Fibroblast of lung (primary cell): ENCODE data around the gene ARHGAP21. TPM values are rescaled to one million over a fixed set of nuclear protein-coding genes. Genes with fewer than 3 reads are reported as not detected.

Experiments used
- DNase-seq, 2 donors: peaks; one replicate each; pipeline versions ENCODE4 v3.0.0 to v3.0.0-alpha.2; 2010; ENCODE audit warnings: low read depth in 2 of 2
- H2AFZ ChIP-seq: 2 replicates; pipeline ENCODE4 v1.5.1; 2012; ENCODE audit warnings: low read length, control low read depth, inconsistent platforms
- H3K27ac ChIP-seq: 2 replicates; pipeline ENCODE4 v1.5.1; 2011; ENCODE audit warnings: low read length, control low read depth; ENCODE audit not compliant: insufficient read depth
- H3K27me3 ChIP-seq: 2 replicates; pipeline ENCODE4 v1.5.1; 2011; ENCODE audit warnings: mild to moderate bottlenecking, low read length; ENCODE audit not compliant: control insufficient read depth, insufficient read depth
- H3K36me3 ChIP-seq: 2 replicates; pipeline ENCODE4 v1.5.1; 2011; ENCODE audit warnings: low read length; ENCODE audit not compliant: control insufficient read depth, insufficient read depth
- H3K4me1 ChIP-seq: 2 replicates; pipeline ENCODE4 v1.5.1; 2011; ENCODE audit warnings: low read length; ENCODE audit not compliant: control insufficient read depth, insufficient read depth; ENCODE audit errors: extremely low read depth
- H3K4me2 ChIP-seq: 2 replicates; pipeline ENCODE4 v1.5.1; 2011; ENCODE audit warnings: low read length, control low read depth; ENCODE audit not compliant: insufficient read depth; ENCODE audit errors: extremely low read depth
- H3K4me3 ChIP-seq, 4 experiments: fragments of 200-600 bp in 1 of 4; sonication (generic) in 1 of 4; replicated peaks in 1 of 4; 2 replicates each; pipeline ENCODE4 v1.5.1; 2011 to 2016; ENCODE audit warnings: low read length in 4 of 4, low read depth in 3 of 4, mild to moderate bottlenecking in 3 of 4, control low read depth in 2 of 4, inconsistent platforms in 1 of 4, mixed read lengths in 1 of 4; ENCODE audit not compliant: insufficient read depth in 1 of 4; ENCODE audit errors: control extremely low read depth in 1 of 4
- H3K79me2 ChIP-seq: 2 replicates; pipeline ENCODE4 v1.5.1; 2012; ENCODE audit warnings: mild to moderate bottlenecking, low read length, inconsistent platforms; ENCODE audit not compliant: control insufficient read depth, insufficient read depth
- H3K9ac ChIP-seq: 2 replicates; pipeline ENCODE4 v1.5.1; 2011; ENCODE audit warnings: mild to moderate bottlenecking, low read length, control low read depth; ENCODE audit not compliant: insufficient read depth
- H3K9me3 ChIP-seq: 2 replicates; pipeline ENCODE4 v1.5.1; 2012; ENCODE audit warnings: low read depth, low read length; ENCODE audit not compliant: control insufficient read depth, insufficient read depth
- H4K20me1 ChIP-seq: 2 replicates; pipeline ENCODE4 v1.5.1; 2011; ENCODE audit warnings: low read length; ENCODE audit not compliant: control insufficient read depth, insufficient read depth; ENCODE audit errors: extremely low read depth
- CTCF ChIP-seq, 2 donors: IDR thresholded peaks in 1 of 2; conservative IDR thresholded peaks in 1 of 2; 1 replicate in 1 of 2; 2 replicates in 1 of 2; pipeline ENCODE4 v1.5.1; 2011 to 2012; ENCODE audit warnings: low read length in 2 of 2, control low read depth in 1 of 2, inconsistent platforms in 1 of 2, low read depth in 1 of 2, mild to moderate bottlenecking in 1 of 2
- EZH2 ChIP-seq: IDR thresholded peaks from 2 replicates; pipeline ENCODE4 v1.5.1; 2012; ENCODE audit warnings: low read length, control low read depth, mild to moderate bottlenecking; ENCODE audit errors: missing control alignments
- polyA plus RNA-seq, 2 donors: library from polyadenylated mRNA; depleted of rRNA in 1 of 2; stranded (reverse) in 1 of 2; unstranded in 1 of 2; fragments of >200 nt; gene quantifications; 2 replicates each; pipeline ENCODE4 v1.2.1, GENCODE V29; 2011 to 2012; ENCODE audit warnings: missing spikeins in 1 of 2
- total RNA-seq: library from RNA; depleted of rRNA; stranded (reverse); fragments of >200 nt; gene quantifications from 2 replicates; pipeline ENCODE4 v1.2.1, GENCODE V29; 2014

ARHGAP21 gene
- total and polyA plus RNA-seq, 2 donors (not counting 1 experiment from before 2014, with no cell fraction given) = 105 to 173 TPM

GRCh38 chr10:24720096-24720495, 3.6 kb downstream of the ARHGAP21 start:
- Histone ChIP-seq H3K36me3 (peaks cover 5% of the 10 kb centered on the region), H4K20me1 (no peaks in the 10 kb centered on the region), H3K27ac (peak overlapping the region; percentile 2)

GRCh38 chr10:24718031-24718855, 5.4 kb downstream of the ARHGAP21 start:
- Histone ChIP-seq H3K4me1 (peaks cover 16% of the 10 kb centered on the region), H3K36me3 (peaks cover 5% of the 10 kb centered on the region)

More at GRCh38 chr10:24720096-24720495, 3.6 kb downstream of the ARHGAP21 start:
- Histone ChIP-seq H3K79me2 (peaks cover 77% of the 10 kb centered on the region), H3K9ac (no peak overlapping the region), H3K4me1 (peaks cover 16% of the 10 kb centered on the region), H2AFZ (no peak overlapping the region), H3K4me2 (peak overlapping the region; percentile 70), H3K4me3 (peak overlapping the region; percentile 77 to 97 (median 86)), H3K27me3 (no peaks in the 10 kb centered on the region), H3K9me3 (no peaks in the 10 kb centered on the region)
- no peak for DNase-seq
- no peak for TF ChIP-seq CTCF (conservative IDR thresholded peaks at IDR 0.05 in 1 of 2, IDR thresholded peaks at IDR 0.05 in 1 of 2; ENCODE audit: low read depth in 1 of 2, low read length in 2 of 2)

GRCh38 chr10:24716295-24716694, 7.4 kb downstream of the ARHGAP21 start:
- Histone ChIP-seq H2AFZ (no peak overlapping the region), H3K9me3 (no peaks in the 10 kb centered on the region), H3K4me2 (peak overlapping the region; percentile 48), H3K4me1 (peaks cover 16% of the 10 kb centered on the region), H4K20me1 (no peaks in the 10 kb centered on the region), H3K36me3 (peaks cover 2% of the 10 kb centered on the region), H3K27ac (peak overlapping the region; percentile 15), H3K9ac (no peak overlapping the region), H3K27me3 (no peaks in the 10 kb centered on the region), H3K4me3 (peak overlapping the region in 1 of 4 experiments; percentile 3), H3K79me2 (peaks cover 97% of the 10 kb centered on the region)
- TF ChIP-seq CTCF (conservative IDR thresholded peaks at IDR 0.05 in 1 of 2, IDR thresholded peaks at IDR 0.05 in 1 of 2; ENCODE audit: low read depth in 1 of 2, low read length in 2 of 2) (no peak), EZH2 (no peak)
- DNase-seq = no peak

More at GRCh38 chr10:24718031-24718855, 5.4 kb downstream of the ARHGAP21 start:
- peak; percentile 81 to 89 for DNase-seq
- Histone ChIP-seq H3K79me2 (peaks cover 96% of the 10 kb centered on the region), H3K9ac (no peak overlapping the region), H2AFZ (no peak overlapping the region), H3K27me3 (no peaks in the 10 kb centered on the region), H3K4me2 (peak overlapping the region; percentile 70), H4K20me1 (no peaks in the 10 kb centered on the region), H3K9me3 (no peaks in the 10 kb centered on the region), H3K4me3 (peak overlapping the region; percentile 35 to 97 (median 82)), H3K27ac (peak overlapping the region; percentile 44)
- TF ChIP-seq CTCF (conservative IDR thresholded peaks at IDR 0.05 in 1 of 2, IDR thresholded peaks at IDR 0.05 in 1 of 2; ENCODE audit: low read depth in 1 of 2, low read length in 2 of 2) = no peak
- no peak for TF ChIP-seq EZH2
